GM21528 (cell line): ENCODE data around the gene ANKFN1.

Experiments
- ATAC-seq: cut with Tn5 transposase; IDR thresholded peaks from one replicate; pipeline ENCODE4 v1.9.1; 2021; ENCODE audit warnings: mild to moderate bottlenecking, moderate library complexity; ENCODE audit not compliant: unreplicated experiment, low FRiP score

Gene ANKFN1

DNA sequence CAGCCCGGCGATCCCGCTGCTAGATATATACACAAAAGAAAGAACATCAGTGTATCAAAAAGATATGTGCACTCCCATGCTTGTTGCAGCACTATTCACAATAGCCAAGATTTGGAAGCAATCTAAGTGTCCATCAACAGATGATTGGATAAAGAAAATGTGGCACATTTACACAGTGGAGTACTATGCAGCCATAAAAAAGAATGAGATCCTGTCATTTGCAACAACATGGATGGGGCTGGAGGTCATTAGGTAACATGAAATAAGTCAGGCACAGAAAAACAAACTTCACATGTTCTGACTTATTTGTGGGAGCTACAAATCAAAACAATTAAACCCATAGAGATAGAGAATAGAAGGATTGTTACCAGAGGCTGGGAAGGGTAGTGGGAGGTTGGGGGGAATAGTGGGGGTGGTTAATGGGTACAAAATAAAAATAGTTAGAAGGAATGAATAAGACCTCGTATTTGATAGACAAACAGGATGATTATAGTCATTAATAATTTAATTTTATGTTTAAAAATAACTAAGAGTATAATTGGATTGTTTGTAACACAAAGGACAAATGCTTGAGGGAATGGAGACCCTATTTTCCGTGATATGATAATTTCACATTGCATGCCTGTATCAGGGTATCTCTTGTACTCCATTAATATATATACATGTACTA, 263.5 kb downstream of the ANKFN1 start:
- ATAC-seq: no peak

DNA sequence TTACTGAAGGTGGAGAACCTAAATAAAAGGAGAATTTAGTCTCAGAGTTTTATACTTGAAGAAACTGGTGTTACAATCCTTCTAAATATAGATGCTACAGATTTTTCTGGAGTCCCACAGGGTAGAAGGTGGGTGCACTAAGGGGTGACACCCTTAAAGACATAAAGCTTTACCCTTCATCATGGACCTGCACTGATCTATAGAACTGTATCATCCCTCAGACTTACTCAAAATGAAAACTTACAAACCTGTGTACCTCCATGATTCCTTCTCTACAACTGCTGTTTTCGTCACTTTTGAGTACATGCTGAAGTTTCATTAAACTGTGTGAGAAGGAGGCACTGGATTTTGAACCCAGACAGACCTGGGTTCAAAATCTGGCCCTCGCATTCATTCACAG, 270.7 kb downstream of the ANKFN1 start:
- ATAC-seq: no peak

DNA sequence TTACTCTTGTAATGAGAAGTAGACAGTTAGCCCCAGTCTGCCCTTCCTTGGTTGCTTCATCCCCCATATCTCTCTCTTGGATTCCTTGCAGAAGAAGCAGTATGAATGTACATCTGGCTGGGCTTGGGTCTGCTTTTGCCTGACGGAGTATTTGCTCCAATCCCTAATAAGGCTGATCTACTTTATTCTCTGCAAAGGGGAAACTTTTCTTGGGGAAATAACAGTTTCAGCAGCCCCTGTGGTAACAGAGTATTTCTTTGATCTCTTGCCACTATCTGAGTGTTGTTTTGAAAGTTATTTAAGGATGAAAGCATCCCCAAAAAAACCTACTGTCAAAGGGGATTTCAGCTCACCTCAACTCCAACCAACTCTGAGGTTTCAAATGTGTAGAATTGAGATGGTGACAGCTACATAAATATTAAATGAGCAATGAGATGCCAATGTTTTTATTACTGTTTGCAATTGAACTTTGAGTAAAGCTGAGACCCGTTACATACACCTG, 271.3 kb downstream of the ANKFN1 start:
- ATAC-seq: no peak

DNA sequence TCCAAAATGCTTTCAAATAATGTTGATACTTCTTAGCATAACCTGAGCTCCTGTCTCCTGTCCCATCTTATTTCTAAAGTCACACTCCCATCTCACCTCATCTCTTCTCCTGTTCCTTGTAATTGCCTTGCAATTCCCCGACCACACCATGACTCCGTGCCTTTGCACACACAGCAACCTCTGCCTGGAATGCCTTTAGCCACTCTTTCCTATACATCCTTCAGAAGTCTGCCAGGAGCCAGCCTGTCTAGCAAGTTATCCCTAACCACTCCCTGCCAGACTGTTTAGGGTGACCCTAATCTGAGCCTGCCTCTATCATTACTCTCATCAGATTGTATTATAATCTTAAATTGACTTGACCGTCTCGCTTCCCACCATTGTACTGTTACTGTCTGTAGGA, 272.2 kb downstream of the ANKFN1 start:
- no peak for ATAC-seq

DNA sequence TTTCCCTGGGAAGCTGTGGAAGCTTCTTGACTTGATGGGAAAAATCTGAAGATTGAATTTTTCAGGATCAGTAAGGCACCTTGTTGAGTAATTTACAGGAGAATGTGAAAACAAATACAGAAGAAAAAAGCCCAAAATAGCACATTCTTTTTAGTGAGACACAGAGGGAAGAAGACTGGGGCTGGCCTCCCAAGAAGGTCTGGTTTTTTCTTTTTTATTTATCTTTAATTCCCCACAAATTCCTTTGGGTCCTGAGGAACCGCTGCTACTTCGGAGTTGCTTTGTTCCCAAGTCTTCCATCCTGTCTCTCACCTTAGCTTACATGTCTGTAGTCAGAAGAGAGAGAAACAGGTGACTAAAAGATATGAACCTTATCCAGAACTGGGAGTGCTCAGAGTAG, 273.6 kb downstream of the ANKFN1 start:
- ATAC-seq: no peak

DNA sequence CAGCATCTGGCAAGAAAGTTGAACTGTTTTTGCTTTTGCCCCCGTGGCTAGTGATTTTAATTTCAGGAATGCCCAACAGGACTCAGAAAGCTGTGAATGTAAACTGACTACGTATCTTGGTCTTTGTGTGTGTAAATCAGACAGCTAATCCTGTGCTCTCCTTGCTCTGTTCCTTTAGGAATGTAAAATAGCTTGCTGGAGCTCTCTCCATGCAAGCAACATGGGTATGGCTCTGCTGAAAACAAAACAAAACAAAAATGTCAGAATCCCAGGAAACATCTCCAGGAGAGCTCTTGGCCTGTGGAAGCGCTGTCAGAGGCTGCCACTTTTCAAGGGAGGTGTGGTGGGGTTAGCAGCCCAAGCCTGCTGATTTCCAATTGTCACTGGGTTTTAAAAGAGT, 278.5 kb downstream of the ANKFN1 start:
- ATAC-seq: no peak

DNA sequence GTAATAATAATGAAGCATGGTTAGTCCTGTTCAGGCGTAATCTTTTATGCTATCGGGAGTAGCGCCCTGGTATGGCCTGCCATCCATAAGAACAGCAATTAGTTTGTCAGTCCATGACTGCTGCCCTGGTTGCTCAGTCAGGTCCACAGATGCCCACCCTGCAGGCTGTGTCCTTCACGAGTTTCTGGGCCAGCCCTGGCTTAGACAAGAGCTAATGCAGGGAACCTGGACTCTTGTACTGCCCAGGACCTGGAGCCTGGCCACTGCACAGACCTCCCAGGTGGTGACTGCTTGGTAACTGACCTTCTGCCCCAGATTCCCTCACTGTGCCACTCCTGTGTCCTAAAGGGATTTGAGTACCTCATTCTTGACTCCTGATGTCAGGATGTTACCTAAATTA, 279.2 kb downstream of the ANKFN1 start:
- no peak for ATAC-seq

DNA sequence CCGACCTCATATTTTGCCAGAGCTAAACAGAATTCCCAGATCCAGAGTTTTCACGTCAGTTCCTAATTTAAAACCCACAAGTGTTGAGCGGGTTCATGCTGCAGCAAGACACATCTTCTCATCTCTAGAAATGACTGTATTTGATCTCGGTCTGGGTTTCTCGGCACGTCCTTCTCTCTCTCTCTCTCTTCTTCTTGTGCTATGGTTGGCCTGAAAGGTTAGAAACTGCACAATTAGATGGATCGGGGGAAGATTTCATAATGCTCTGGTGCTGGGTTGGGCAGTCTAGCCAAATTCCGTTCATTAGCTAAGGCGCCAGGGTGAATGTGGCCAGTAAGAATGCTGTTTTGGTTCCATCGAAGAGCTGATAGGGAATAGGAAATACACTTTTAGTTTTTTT, 281.3 kb downstream of the ANKFN1 start:
- no peak for ATAC-seq

DNA sequence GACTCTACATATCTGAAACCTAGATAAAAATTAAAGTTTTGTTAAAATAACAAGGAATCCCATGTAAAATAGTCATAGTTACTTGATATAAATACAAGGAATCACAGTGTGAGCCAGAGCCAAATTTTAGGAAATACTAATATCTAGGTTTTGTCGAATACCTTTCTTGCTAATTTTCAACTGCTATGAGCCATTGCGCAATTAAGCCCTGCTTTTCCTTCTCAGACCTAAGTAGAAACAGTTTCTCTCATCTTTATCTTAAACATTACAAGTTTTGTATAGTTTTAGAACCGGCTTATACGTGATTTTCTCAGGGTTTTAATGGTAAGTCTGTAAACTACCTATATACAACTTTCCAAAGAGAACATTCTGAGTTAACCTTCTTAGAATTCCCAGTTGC, 282.9 kb downstream of the ANKFN1 start:
- no peak for ATAC-seq

DNA sequence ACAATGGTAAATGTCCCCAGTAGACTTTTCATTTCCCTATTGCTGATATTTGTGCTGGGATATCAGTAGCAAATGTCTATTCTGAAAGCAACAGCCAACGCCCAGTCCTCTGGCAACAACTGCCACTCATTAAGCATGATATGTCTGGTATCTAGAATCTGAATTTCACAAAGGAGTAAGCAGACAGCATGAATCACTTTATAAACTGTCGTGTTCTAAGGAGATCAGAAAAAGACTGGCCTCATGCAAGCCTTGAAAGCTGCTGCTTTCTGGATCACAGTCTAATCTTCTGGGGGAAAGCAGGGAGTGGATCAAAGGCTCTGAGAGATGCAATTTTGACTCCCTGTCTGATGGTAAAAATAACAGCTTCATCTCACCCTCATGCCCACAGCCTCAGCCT, 287.1 kb downstream of the ANKFN1 start:
- no peak for ATAC-seq

DNA sequence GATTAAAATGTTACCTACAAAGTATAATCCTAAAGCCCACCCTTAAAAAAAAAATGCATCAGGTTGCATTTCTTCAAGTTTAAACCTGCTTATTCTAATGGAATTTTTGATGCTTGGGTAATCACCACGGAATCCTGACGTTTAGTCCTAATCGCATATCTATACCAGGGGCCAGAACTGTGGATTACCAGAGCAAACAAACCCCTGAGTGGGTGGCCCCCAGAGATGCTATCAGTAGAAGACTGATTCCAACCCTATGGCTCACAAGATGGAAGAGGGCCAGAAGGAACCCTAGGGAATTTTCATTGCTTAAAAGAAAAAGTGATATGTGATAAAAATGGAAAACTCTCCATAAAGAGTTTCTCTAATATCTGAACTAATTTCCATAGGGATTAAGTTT, 288.0 kb downstream of the ANKFN1 start:
- no peak for ATAC-seq

DNA sequence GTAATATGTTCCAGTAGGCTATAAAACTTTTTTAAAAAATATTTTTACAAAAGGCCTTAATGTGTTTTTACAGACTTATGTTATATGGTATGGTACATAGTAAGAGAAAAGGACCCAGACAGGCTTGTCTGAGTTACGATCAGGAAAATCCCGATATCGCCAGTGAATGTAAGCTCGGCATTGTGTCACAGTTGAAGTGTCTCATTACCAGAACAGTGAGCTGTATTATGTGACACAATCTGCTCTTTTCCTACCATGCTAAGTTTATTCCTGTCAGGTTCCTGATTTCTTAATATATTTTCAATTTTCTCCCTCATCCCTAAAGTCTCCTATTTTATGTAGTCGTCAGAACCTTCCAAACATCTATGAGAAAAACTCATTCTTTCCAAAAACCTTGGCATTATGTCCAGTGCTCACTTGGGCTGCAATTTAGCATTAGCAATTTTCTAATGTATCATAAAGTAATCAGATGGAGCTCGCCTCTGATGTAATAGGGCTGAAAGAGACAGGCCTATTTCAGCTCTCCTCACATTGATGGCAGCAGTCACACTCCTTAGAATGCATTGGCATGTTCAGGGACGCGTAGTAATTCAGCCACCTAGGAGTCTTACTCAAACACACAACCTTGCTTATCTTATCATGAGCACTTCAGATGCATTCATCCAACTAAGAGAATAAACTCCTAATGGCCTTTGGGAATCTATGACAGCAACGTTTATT, 292.6 kb downstream of the ANKFN1 start:
- no peak for ATAC-seq

DNA sequence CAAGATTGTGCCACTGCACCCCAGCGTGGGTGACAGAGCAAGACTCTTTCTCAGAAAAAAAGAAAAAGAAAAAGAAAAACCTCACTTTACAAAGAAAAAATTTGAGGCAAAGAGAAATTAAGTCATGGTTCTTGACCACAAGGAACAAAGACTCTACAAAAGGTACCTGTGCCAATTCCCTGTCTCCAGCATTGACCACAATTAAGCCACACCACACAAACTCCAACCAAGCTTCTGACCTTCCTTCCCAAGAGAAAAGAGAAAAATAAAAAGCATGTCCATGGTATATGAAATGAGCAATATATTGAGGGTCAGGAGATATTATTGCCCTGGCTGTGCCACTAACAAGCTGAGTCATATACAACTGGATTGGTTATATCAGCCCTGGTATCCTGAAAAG, 293.9 kb downstream of the ANKFN1 start:
- no peak for ATAC-seq

DNA sequence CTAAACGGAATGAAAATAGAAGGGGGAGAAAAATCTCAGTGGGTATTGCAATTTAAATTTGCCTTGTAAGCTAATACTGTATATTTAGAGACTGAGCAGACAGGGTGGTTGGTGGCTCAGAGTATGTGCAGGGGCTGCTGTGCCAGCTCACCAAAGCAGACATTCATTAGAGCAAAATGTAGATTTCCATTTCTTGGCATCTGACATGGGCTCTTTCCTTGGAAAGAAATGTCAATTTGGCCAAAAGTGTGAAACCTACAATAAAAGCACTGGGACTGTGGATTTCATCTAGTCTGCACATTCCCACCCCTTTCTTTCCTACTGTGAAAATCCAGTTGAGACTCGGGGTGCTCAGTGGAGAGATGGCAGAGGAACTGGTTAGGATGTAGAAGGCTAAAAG, 295.1 kb downstream of the ANKFN1 start:
- ATAC-seq: no peak

DNA sequence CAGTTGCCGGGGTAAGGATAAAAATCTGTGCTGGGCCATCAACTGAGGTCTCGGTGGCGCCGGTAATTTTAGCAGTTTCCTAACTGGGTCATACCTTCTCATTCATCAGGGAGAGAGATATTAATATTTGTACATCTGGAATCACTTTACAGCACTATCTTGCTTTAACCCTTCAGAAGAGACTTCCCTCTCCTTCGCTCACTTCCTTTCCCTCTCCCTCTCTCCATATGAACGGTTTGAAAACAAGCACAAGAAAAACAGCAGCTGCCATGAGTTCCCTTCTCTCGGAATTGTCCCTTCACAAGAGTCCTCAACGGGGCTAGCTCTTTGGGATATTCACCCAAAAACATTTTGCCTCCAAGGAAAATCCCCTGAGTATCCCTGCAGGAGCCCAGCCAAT, 295.9 kb downstream of the ANKFN1 start:
- ATAC-seq: no peak

DNA sequence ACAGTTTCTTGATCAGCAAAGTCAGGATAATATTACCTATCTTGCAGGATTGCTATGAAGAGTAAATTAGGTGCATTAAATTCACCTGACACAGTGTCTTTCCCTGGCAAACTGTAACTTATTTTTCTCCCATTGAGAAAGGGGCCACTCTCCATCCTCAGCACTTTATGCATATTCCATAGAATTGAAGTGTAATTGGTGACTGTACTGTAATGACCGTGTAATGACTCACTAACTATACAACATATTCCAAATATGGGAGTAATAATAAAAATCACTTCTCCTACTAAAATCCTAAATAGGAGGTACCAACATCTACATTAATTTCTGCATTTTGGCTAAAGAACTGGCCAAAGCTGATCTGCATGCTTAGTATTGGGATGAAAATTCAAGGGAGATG, 298.4 kb downstream of the ANKFN1 start:
- ATAC-seq: no peak

DNA sequence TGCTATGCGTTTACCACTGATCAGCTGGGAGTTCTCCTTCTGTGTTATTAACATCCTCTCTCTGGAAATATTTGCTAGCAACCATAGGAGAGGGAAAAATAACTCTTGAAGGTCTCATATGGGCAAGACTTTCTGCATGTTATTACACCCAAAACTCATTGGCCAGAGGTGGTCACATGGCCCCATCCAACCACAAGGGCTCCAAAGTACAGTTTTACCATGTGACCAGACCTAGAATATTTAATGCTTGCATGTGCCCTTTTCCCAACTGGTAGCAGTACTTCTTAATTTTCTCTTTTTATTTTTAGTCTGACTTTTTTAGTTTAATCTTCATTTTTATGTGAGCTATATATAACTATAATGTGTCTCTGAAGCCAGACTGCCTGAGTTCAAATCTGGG, 299.2 kb downstream of the ANKFN1 start:
- ATAC-seq: no peak

DNA sequence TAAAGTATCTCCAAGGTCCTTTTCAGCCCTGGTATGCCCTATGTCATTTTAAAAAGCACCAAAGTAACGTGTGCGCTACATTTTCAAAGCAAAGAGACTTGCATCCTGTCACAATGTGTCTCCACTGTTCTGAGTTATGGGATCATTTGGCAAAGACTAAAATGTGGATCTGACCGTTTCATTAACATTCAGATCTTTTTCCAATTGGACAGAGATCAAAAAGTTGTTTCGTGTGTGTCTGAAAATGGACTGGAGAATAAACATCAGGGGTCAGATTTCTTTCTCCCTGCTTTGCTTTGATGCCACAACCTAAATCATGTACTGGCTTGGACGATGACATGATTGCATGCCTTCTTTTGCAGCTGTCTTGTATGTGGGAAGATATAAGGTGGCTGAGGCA, 304.2 kb downstream of the ANKFN1 start:
- ATAC-seq: no peak

DNA sequence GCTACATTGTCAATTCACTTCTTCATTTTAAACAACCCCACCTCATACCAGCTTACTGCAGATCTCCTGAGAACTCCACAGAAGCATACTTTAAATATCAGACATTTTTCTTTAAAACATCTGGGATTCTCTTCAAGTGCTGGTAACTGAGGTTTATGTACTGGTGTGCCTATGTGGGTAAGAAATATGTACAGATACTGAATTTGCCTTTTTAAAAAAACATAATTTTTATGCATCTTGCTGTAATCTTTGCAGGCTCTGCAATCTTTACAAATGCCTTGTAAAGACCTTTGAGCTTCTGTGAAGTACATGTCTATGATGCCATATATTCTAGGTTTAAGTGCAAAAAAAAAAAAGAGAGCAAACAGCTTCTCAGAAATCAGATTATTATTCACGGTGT, 312.6 kb downstream of the ANKFN1 start:
- ATAC-seq: no peak

DNA sequence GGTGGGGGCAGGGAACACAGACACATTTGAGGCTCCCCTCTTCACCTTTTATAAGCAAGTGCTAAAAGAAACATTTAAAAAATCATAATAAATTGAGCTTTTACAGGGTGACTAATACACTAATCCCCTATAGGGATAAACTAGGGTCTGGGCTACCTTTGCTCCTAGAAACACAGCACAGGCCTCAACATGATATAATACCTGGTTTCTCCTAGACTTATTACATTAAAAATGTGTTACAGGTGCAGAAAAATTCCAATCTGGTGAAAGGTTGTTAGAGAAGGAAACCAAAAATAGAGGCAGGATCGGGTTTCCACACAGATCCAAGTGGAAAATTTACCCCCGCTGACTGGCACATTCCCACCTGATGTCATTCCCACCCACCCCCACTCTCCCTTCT, 315.6 kb downstream of the ANKFN1 start:
- ATAC-seq: no peak

DNA sequence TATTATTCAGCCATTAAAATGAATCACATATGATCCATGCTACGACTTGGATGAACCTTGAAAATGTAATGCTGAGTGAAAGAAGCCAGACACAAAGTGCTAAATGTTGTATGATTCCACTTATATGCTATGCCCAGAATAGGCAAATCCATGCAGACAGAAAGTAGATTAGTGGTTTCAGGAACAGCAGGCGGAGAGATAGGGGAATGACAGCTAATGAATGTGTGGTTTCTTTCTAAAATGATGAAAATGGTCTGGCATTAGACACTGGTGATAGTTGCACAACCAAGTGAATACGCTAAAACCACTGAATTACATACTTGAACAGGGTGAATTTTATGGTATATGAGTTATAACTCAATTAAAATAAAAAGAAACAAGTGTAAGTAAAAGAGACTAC, 318.4 kb downstream of the ANKFN1 start:
- no peak for ATAC-seq

DNA sequence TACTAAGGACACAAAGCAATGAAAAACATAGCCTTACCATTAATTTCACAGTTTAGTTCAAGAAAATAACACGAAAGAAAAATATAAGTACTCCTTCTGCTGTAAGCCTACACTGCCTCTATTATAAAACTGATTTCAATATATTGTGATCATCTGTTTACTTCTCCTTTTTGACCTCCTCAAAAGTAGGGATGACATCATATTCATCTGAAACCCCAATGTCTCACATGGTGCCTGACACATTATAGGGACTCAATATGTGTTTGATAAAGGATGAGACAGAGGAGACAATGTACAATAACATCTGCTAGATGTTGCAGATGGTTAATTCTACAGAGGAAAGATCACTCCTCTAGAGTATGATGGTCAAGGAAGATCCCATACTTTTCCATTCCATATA, 321.8 kb downstream of the ANKFN1 start:
- ATAC-seq: no peak
